Neural cell (in vitro differentiated cells): Measurements from ENCODE around the gene SP100. TPM values are rescaled to one million over a fixed set of nuclear protein-coding genes. Genes with fewer than 3 reads are reported as not detected.

Experiments used
- H2AFZ ChIP-seq: fragments of 200-600, 300-800 bp; sonication (generic), shearing (Covaris generic); 2 replicates; pipeline ENCODE4 v1.6.0; 2014; ENCODE audit warnings: low read depth, mild to moderate bottlenecking, antibody characterized with exemption, low read length, moderate library complexity
- H3F3A ChIP-seq: fragments of 200-600 bp; shearing (Covaris generic); 2 replicates; pipeline ENCODE4 v1.6.1; 2016; ENCODE audit warnings: mild to moderate bottlenecking, moderate library complexity, mixed read lengths, antibody characterized with exemption, low read length; ENCODE audit not compliant: insufficient read depth, poor library complexity, severe bottlenecking
- H3K27ac ChIP-seq: fragments of 200-600, 300-800 bp; sonication (generic), shearing (Covaris generic); 2 replicates; pipeline ENCODE4 v1.5.1; 2014; ENCODE audit warnings: mild to moderate bottlenecking, low read length, moderate library complexity
- H3K27me3 ChIP-seq: fragments of 300-800, 200-600 bp; sonication (generic), shearing (Covaris generic); 2 replicates; pipeline ENCODE4 v1.6.0; 2014; ENCODE audit warnings: mild to moderate bottlenecking, low read depth, low read length, moderate library complexity; ENCODE audit not compliant: insufficient read depth
- H3K36me3 ChIP-seq: fragments of 300-800, 200-600 bp; sonication (generic), shearing (Covaris generic); 2 replicates; pipeline ENCODE4 v1.5.1; 2014; ENCODE audit warnings: mild to moderate bottlenecking, antibody characterized with exemption, low read length, moderate library complexity; ENCODE audit not compliant: insufficient read depth
- H3K4me2 ChIP-seq: fragments of 300-800, 200-600 bp; sonication (generic), shearing (Covaris generic); 2 replicates; pipeline ENCODE4 v1.6.0; 2014; ENCODE audit warnings: mild to moderate bottlenecking, low read length
- H3K4me3 ChIP-seq: fragments of 300-800, 200-600 bp; sonication (generic), shearing (Covaris generic); 2 replicates; pipeline ENCODE4 v1.5.1; 2014; ENCODE audit warnings: mild to moderate bottlenecking, low read length, moderate library complexity
- H3K79me2 ChIP-seq: fragments of 200-600 bp; shearing (Covaris generic); replicated peaks from 2 replicates; pipeline ENCODE4 v1.6.0; 2014; ENCODE audit warnings: mild to moderate bottlenecking, low read length, moderate library complexity; ENCODE audit not compliant: insufficient read depth
- H3K9ac ChIP-seq: fragments of 300-800, 200-600 bp; sonication (generic), shearing (Covaris generic); 2 replicates; pipeline ENCODE4 v1.6.1; 2016; ENCODE audit warnings: mild to moderate bottlenecking, low read length, mixed read lengths
- H3K9me2 ChIP-seq: fragments of 200-600 bp; shearing (Covaris generic); 2 replicates; pipeline ENCODE4 v1.6.1; 2016; ENCODE audit warnings: mild to moderate bottlenecking, low read length, mixed read lengths; ENCODE audit not compliant: insufficient read depth
- H3K9me3 ChIP-seq: fragments of 200-600, 300-800 bp; sonication (generic), shearing (Covaris generic); 2 replicates; pipeline ENCODE4 v1.6.1; 2016; ENCODE audit warnings: mild to moderate bottlenecking, mixed run types, low read length, moderate library complexity, mixed read lengths
- H4K20me1 ChIP-seq: fragments of 200-600 bp; shearing (Covaris generic); 2 replicates; pipeline ENCODE4 v1.6.1; 2016; ENCODE audit warnings: mild to moderate bottlenecking, mixed run types; ENCODE audit not compliant: insufficient read depth
- EP300 ChIP-seq: fragments of 450-650 bp; conservative IDR thresholded peaks from 2 replicates; pipeline ENCODE4 v1.6.1; 2014; ENCODE audit warnings: antibody characterized with exemption, mild to moderate bottlenecking, moderate library complexity; ENCODE audit not compliant: poor library complexity, severe bottlenecking
- EZH2 ChIP-seq: fragments of 200-600, 300-800 bp; shearing (Covaris generic), sonication (generic); IDR thresholded peaks from 2 replicates; pipeline ENCODE4 v1.6.1; 2014; ENCODE audit warnings: antibody characterized with exemption, low read length, borderline replicate concordance, mild to moderate bottlenecking; ENCODE audit not compliant: insufficient read depth, poor library complexity, severe bottlenecking
- MXI1 ChIP-seq: fragments of 450-650 bp; conservative IDR thresholded peaks from 2 replicates; pipeline ENCODE4 v1.6.1; 2014; ENCODE audit warnings: antibody characterized with exemption, mild to moderate bottlenecking; ENCODE audit not compliant: poor library complexity, severe bottlenecking
- POLR2AphosphoS5 ChIP-seq: IDR thresholded peaks from 2 replicates; pipeline ENCODE4 v1.6.1; 2012
- RAD21 ChIP-seq: fragments of 450-650 bp; conservative IDR thresholded peaks from 2 replicates; pipeline ENCODE4 v1.6.1; 2014; ENCODE audit warnings: antibody characterized with exemption, mild to moderate bottlenecking, moderate library complexity
- REST ChIP-seq: IDR thresholded peaks from 2 replicates; pipeline ENCODE4 v1.6.1; 2012; ENCODE audit warnings: borderline replicate concordance
- SMC3 ChIP-seq: fragments of 450-650 bp; conservative IDR thresholded peaks from 2 replicates; pipeline ENCODE4 v1.6.1; 2014; ENCODE audit warnings: antibody characterized with exemption, mild to moderate bottlenecking, moderate library complexity; ENCODE audit not compliant: poor library complexity
- TAF1 ChIP-seq: IDR thresholded peaks from 2 replicates; pipeline ENCODE4 v1.6.1; 2012; ENCODE audit warnings: low read depth
- polyA plus RNA-seq: library from polyadenylated mRNA; depleted of rRNA; stranded (reverse); fragments of >200 nt; gene quantifications from 2 replicates; pipeline ENCODE4 v1.2.3, GENCODE V29; 2014
- TF ChIP-seq, protein P1 (sequence below): fragments of 450-650 bp; IDR thresholded peaks from 2 replicates; pipeline ENCODE4 v1.5.1; 2014; ENCODE audit warnings: antibody characterized with exemption, mild to moderate bottlenecking, moderate library complexity; ENCODE audit not compliant: poor library complexity, severe bottlenecking

The SP100 gene
- polyA plus RNA-seq, 1 donor from 2014 or later: not detected

DNA sequence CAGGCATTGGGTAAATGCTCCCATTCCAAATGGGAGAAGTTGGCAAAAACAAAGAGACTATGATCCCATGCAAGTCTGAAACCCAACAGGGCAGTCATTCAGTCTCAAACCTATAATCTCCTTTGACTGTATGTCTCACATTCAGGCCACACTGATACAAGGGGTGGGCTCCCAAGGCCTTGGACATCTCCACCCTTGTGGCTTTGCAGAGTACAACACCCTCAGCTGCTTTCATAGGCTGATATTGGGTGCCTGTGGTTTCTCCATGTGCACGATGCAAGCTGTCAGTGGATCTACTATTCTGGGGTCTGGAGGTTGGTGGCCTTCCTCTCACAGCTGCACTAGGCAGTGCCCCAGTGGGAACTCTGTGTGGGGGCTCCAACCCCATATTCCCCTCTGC is 155.0 kb downstream of the SP100 start:
- Histone ChIP-seq H3K27me3 (no peaks in the 10 kb centered on the region), H3K9me2 (no peaks in the 10 kb centered on the region), H3K79me2 (no peaks in the 10 kb centered on the region), H3K4me2 (no peak overlapping the region), H3K27ac (no peak overlapping the region), H3K9me3 (no peaks in the 10 kb centered on the region), H3K4me3 (no peak overlapping the region), H3F3A (no peaks in the 10 kb centered on the region), H2AFZ (no peak overlapping the region), H3K9ac (no peak overlapping the region), H3K36me3 (no peaks in the 10 kb centered on the region), H4K20me1 (no peaks in the 10 kb centered on the region)
- TF ChIP-seq REST (no peak), MXI1 (no peak), POLR2AphosphoS5 (no peak), SMC3 (no peak), RAD21 (no peak), TAF1 (no peak), EP300 (no peak), EZH2 (no peak)
- TF ChIP-seq, protein P1, sequence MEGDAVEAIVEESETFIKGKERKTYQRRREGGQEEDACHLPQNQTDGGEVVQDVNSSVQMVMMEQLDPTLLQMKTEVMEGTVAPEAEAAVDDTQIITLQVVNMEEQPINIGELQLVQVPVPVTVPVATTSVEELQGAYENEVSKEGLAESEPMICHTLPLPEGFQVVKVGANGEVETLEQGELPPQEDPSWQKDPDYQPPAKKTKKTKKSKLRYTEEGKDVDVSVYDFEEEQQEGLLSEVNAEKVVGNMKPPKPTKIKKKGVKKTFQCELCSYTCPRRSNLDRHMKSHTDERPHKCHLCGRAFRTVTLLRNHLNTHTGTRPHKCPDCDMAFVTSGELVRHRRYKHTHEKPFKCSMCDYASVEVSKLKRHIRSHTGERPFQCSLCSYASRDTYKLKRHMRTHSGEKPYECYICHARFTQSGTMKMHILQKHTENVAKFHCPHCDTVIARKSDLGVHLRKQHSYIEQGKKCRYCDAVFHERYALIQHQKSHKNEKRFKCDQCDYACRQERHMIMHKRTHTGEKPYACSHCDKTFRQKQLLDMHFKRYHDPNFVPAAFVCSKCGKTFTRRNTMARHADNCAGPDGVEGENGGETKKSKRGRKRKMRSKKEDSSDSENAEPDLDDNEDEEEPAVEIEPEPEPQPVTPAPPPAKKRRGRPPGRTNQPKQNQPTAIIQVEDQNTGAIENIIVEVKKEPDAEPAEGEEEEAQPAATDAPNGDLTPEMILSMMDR: no peak

DNA sequence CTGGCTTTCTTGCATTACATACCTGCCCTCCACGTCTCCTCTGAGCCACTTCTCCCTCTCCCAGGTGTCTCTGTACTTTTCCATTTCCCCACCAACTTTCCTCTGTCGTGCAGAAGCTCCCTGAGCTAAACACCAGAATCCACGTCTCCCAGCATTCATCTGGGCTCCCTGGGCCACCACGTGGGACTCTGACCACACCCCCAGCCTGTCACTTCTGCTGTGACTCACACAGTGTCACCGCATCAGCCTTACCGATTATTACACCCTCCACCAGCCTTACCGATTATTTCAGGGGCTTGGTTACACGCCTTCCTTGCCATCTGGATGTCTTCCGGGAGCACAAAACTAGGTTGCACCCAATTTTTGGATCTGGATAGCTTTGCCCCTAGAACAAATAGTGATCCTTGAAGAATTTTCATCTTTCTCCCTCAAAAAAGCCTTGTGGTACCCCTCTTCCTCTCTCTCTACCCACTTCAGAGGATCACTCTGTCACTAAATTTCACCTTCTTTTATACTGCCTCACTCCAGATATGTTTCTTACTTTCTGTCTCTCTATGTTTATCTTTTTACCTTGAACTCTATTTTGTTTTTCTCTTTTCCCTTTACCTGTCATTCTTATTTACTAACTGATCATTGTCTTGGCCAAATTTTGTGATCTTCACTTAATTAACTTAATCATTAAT is 159.8 kb downstream of the SP100 start:
- no peaks in the 10 kb centered on the region for H3K9me3 ChIP-seq
- no peak overlapping the region for H3K4me2 ChIP-seq
- H3K27ac ChIP-seq: no peak overlapping the region
- no peak overlapping the region for H2AFZ ChIP-seq
- H3K36me3 ChIP-seq: no peaks in the 10 kb centered on the region
- no peak for TF ChIP-seq TAF1
- TF ChIP-seq EP300: no peak
- no peak for TF ChIP-seq MXI1
- TF ChIP-seq REST: no peak
- H3K79me2 ChIP-seq: no peaks in the 10 kb centered on the region
- H4K20me1 ChIP-seq: no peaks in the 10 kb centered on the region
- no peaks in the 10 kb centered on the region for H3K27me3 ChIP-seq
- no peak overlapping the region for H3K4me3 ChIP-seq
- no peak overlapping the region for H3K9ac ChIP-seq
- H3F3A ChIP-seq: no peaks in the 10 kb centered on the region
- H3K9me2 ChIP-seq: no peaks in the 10 kb centered on the region
